Panc1 (cell line): ENCODE results near the gene THADA. TPM values are rescaled to one million over a fixed set of nuclear protein-coding genes. Genes with fewer than 3 reads are reported as not detected.
"Not testable (repeated sequence)": the region's sequence is repeated elsewhere in the genome, so short reads cannot be mapped to it uniquely, and the experiment has no call there.

ENCODE experiments used
- ATAC-seq: fragments of 200-7000 bp; cut with Tn5 transposase; 2 replicates; pipeline ENCODE4 v1.9.1; 2020; ENCODE audit warnings: mild to moderate bottlenecking, moderate library complexity
- BruUV-seq: library from RNA; stranded (reverse); fragments of 400-500 nt; replicated peaks from 2 replicates; lab custom pipeline; 2021; lab: Mats Ljungman, UMichigan
- CTCF ChIA-PET: fragments of 300-600 bp; sonication (Branson Sonifier 250); formaldehyde crosslinking; loops from one replicate; lab custom pipeline; 2022; ENCODE audit warnings: antibody characterized with exemption; lab: Charles Lee
- POLR2A ChIA-PET: fragments of 300-600 bp; sonication (Branson Sonifier 250); formaldehyde crosslinking; loops from one replicate; lab custom pipeline; 2022; ENCODE audit warnings: antibody characterized with exemption; lab: Charles Lee
- DNase-seq: peaks from one replicate; pipeline ENCODE4 v3.0.0-alpha.2; 2010; ENCODE audit warnings: low read depth, low spot score
- H3K27ac ChIP-seq: 2 replicates; pipeline ENCODE4 v1.5.1; 2011; ENCODE audit warnings: mild to moderate bottlenecking, low read length, inconsistent platforms
- H3K27me3 ChIP-seq: fragments of 200-500 bp; sonication (Bioruptor generic); 2 replicates; pipeline ENCODE4 v1.6.0; 2014; ENCODE audit warnings: low read length, inconsistent platforms; ENCODE audit not compliant: control insufficient read depth, insufficient read depth
- H3K36me3 ChIP-seq: fragments of 200-500 bp; sonication (Bioruptor generic); 2 replicates; pipeline ENCODE4 v1.5.1; 2014; ENCODE audit warnings: inconsistent platforms, mild to moderate bottlenecking, low read length, moderate library complexity; ENCODE audit not compliant: control insufficient read depth, insufficient read depth
- H3K4me1 ChIP-seq: 2 replicates; pipeline ENCODE4 v1.5.1; 2011; ENCODE audit warnings: inconsistent platforms, mild to moderate bottlenecking, low read length, moderate library complexity; ENCODE audit not compliant: control insufficient read depth, insufficient read depth
- H3K4me3 ChIP-seq, 2 experiments: 2 replicates each; pipeline ENCODE4 v1.5.1; 2011 to 2012; ENCODE audit warnings: low read depth in 2 of 2, low read length in 2 of 2, mild to moderate bottlenecking in 2 of 2, inconsistent platforms in 1 of 2, moderate library complexity in 1 of 2
- H3K9me3 ChIP-seq: fragments of 200-500 bp; sonication (Bioruptor generic); 2 replicates; pipeline ENCODE4 v1.5.1; 2014; ENCODE audit warnings: low read depth, mild to moderate bottlenecking, inconsistent platforms, low read length, moderate library complexity; ENCODE audit not compliant: control insufficient read depth, insufficient read depth
- POLR2AphosphoS5 ChIP-seq: IDR thresholded peaks from 2 replicates; pipeline ENCODE4 v1.6.1; 2012; ENCODE audit warnings: mild to moderate bottlenecking, low read depth, low read length, moderate library complexity
- REST ChIP-seq, 2 experiments: IDR thresholded peaks; 2 replicates each; pipeline ENCODE4 v1.6.1; 2011 to 2012; ENCODE audit warnings: low read depth in 2 of 2, control low read depth in 1 of 2, low read length in 1 of 2, mild to moderate bottlenecking in 1 of 2, moderate library complexity in 1 of 2; ENCODE audit not compliant: insufficient read depth in 1 of 2
- SIN3A ChIP-seq: IDR thresholded peaks from 2 replicates; pipeline ENCODE4 v1.6.1; 2012; ENCODE audit warnings: low read depth, mild to moderate bottlenecking, low read length, moderate library complexity, borderline replicate concordance; ENCODE audit not compliant: insufficient read depth
- TCF7L2 ChIP-seq: IDR thresholded peaks from 2 replicates; pipeline ENCODE4 v1.6.1; 2011; ENCODE audit warnings: mild to moderate bottlenecking, low read depth, low read length, inconsistent platforms
- in situ Hi-C: cut with HindIII; loops from 2 replicates; pipeline ENCODE4 v1.10.0; 2016; ENCODE audit warnings: low sequenced_read_pairs, low pct_unique_long_range_greater_than_20kb
- intact Hi-C: fragments of 100-400 bp; cut with micrococcal nuclease; formaldehyde crosslinking; loops from one replicate; pipeline ENCODE4 v1.10.0; 2022; ENCODE audit not compliant: unreplicated experiment
- total RNA-seq: library from RNA; stranded (reverse); gene quantifications from one replicate; pipeline ENCODE4 v1.2.1, GENCODE V29; 2021; ENCODE audit not compliant: unreplicated experiment
- TF ChIP-seq, protein P1 (sequence below): fragments of 450-650 bp; IDR thresholded peaks from 2 replicates; pipeline ENCODE4 v1.5.1; 2017; ENCODE audit warnings: mild to moderate bottlenecking

THADA gene
- total RNA-seq, 1 experiment from 2014 or later, result 37.2 TPM

- no peak for TF ChIP-seq REST (IDR thresholded peaks at IDR 0.05; ENCODE audit: insufficient read depth in 1 of 2, low read depth in 2 of 2, low read length in 1 of 2)
- no peak for TF ChIP-seq POLR2AphosphoS5
- no peak for TF ChIP-seq TCF7L2
- no peak for TF ChIP-seq SIN3A
- TF ChIP-seq, protein P1, sequence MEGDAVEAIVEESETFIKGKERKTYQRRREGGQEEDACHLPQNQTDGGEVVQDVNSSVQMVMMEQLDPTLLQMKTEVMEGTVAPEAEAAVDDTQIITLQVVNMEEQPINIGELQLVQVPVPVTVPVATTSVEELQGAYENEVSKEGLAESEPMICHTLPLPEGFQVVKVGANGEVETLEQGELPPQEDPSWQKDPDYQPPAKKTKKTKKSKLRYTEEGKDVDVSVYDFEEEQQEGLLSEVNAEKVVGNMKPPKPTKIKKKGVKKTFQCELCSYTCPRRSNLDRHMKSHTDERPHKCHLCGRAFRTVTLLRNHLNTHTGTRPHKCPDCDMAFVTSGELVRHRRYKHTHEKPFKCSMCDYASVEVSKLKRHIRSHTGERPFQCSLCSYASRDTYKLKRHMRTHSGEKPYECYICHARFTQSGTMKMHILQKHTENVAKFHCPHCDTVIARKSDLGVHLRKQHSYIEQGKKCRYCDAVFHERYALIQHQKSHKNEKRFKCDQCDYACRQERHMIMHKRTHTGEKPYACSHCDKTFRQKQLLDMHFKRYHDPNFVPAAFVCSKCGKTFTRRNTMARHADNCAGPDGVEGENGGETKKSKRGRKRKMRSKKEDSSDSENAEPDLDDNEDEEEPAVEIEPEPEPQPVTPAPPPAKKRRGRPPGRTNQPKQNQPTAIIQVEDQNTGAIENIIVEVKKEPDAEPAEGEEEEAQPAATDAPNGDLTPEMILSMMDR, result no peak
- Histone ChIP-seq H3K27me3 (no peaks in the 10 kb centered on the region), H3K4me3 (no peak overlapping the region), H3K9me3 (no peaks in the 10 kb centered on the region), H3K27ac (no peak overlapping the region), H3K4me1 (peaks cover 2% of the 10 kb centered on the region; the same call in 1 of the 2 replicates), H3K36me3 (no peaks in the 10 kb centered on the region)
- intact Hi-C loops (no loop called here), in situ Hi-C loops (no loop called here)
- no TSS peak for BruUV-seq
- DNase-seq (no peak), ATAC-seq (no peak)
- ChIA-PET POLR2A (no interaction called here), CTCF (no interaction called here)
Measured at GRCh38 chr2:43448011-43448821, 147.6 kb downstream of the THADA start.

GRCh38 chr2:43446755-43447154 is 149.1 kb downstream of the THADA start:
- BruUV-seq, in situ Hi-C loops, H3K4me3 ChIP-seq, H3K9me3 ChIP-seq, ATAC-seq, DNase-seq, H3K27me3 ChIP-seq, POLR2A ChIA-PET, CTCF ChIA-PET, H3K4me1 ChIP-seq, intact Hi-C loops, H3K27ac ChIP-seq, H3K36me3 ChIP-seq: not testable (repeated sequence)

DNA sequence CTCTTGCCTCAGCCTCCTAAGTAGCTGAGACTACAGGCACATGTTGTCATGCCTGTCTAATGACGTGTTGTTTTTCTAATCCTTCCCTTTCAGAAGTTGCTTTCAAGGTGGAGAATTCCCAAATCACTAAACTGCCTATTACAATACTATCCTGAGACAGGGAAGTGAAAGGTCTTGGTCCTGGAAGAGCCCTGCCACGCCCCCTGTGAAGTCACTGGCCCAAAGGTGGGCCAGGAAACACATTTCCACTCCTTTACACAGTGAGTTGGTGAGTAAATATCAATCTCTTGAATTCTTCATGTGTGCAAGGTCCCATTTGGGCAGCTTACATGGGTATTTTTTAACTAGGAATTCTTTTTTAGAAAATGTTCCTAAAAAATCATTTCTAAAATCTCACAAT is 150.1 kb downstream of the THADA start:
- CTCF ChIA-PET, result no interaction called here

More for the DNA sequence above, 150.1 kb downstream of the THADA start:
- Histone ChIP-seq H3K27me3 (no peaks in the 10 kb centered on the region), H3K4me3 (no peak overlapping the region), H3K4me1 (peaks cover 2% of the 10 kb centered on the region; the same call in 1 of the 2 replicates), H3K27ac (no peak overlapping the region), H3K36me3 (no peaks in the 10 kb centered on the region), H3K9me3 (no peaks in the 10 kb centered on the region)
- ATAC-seq, result no peak
- POLR2A ChIA-PET, result no interaction called here
- intact Hi-C loops (no loop called here), in situ Hi-C loops (no loop called here)
- no peak for DNase-seq
- BruUV-seq, result no TSS peak
- TF ChIP-seq TCF7L2, result no peak
- TF ChIP-seq REST (IDR thresholded peaks at IDR 0.05; ENCODE audit: insufficient read depth in 1 of 2, low read depth in 2 of 2, low read length in 1 of 2), result no peak
- TF ChIP-seq, protein P1, result no peak
- TF ChIP-seq POLR2AphosphoS5, result no peak
- no peak for TF ChIP-seq SIN3A
